GM21447 (cell line): ENCODE results near the gene ABCG2.

Experiments used
- ATAC-seq: cut with Tn5 transposase; IDR thresholded peaks from one replicate; pipeline ENCODE4 v1.9.1; 2021; ENCODE audit not compliant: unreplicated experiment

ABCG2 gene

GRCh38 chr4:88077911-88078524, 80.4 kb downstream of the ABCG2 start:
- ATAC-seq, result no peak

- no peak for ATAC-seq
Observed at GRCh38 chr4:88075336-88075735, 83.1 kb downstream of the ABCG2 start.

GRCh38 chr4:88070031-88070430, 88.4 kb downstream of the ABCG2 start:
- no peak for ATAC-seq

- ATAC-seq, result no peak
Observed at GRCh38 chr4:88064410-88064809, 94.0 kb downstream of the ABCG2 start.

DNA sequence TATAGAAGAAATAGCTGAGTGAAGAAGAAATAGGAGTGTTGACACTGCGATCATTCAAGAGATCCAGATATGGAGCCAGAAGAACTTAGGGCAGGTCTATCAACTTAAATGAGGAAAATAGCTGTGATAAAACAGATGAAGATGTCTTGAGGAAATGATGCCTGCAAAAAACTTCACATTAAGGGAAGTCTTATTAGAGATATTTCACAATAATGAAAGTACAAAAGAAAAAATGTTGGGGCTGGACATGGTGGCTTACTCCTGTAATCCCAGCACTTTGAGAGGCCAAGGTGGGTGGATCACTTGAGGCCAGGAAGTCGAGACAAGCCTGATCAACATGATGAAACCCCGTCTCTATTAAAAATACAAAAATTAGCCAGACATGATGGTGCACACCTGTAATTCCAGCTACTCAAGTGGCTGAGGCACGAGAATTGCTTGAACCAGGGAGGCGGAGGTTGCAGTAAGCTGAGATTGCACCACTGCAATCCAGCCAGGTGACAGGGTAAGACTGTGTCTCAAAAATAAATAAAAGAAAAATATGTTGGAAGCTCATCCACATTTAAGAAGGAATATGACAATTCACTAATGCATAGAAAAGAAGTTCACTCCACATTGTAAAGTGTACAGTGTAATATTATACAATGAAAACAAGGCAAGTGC, 94.7 kb downstream of the ABCG2 start:
- ATAC-seq, result no peak

DNA sequence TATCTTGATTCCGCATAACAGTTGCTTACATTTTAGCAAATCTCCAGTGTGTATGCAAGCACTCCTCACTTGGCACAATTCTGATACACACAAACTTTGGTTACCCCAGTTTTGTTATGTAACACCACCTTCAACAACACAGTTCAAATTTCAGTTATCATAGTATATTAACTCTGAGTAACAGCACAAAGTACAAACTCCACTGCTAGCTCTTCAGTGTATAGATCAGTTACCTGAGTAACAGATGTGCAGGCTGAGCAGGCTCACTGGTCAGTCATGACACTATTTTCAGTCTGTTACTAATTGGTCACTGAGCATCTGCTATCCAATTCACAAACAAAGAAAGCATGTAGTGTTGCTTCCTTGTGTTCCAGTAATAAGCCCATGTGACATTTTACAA, 95.6 kb downstream of the ABCG2 start:
- ATAC-seq, result no peak

- ATAC-seq, result no peak
Observed at GRCh38 chr4:88062311-88062710, 96.1 kb downstream of the ABCG2 start.

DNA sequence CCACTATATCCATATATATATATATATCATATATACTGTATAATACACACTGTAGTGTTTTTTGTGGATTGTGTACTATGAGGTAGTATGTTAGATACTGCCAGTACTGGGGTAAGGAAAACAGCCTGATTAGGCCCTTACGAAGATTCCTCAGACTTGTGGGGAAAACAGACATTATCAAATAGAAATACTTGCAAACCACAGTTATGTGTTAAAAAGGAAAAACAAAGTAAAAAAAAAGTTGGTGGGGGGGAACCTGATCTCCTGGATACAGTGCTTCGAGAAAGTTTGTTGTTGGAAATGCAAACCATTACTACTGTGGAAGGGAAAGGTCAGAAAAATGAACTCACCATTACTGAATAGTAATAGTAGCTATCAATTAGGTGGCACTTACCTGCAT, 98.0 kb downstream of the ABCG2 start:
- ATAC-seq, result no peak

DNA sequence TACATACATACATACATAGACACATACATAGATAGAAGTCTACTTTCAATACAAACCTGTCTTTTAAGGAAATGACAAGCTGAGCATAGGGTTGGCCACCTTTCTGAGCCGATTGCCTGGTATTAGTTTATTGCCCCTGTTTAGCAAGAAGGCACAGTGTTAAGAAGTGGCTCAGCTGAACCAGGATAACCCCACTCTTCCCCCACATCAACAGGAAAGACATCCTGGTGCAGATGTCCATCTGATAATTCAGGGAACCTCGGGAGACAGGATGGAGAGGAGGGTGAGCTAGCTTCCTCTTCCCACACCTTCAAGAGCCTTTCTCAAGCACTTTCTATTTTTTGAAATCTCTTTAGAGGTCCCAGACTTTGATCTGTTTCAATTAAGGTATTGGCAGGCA, 98.7 kb downstream of the ABCG2 start:
- ATAC-seq, result no peak

DNA sequence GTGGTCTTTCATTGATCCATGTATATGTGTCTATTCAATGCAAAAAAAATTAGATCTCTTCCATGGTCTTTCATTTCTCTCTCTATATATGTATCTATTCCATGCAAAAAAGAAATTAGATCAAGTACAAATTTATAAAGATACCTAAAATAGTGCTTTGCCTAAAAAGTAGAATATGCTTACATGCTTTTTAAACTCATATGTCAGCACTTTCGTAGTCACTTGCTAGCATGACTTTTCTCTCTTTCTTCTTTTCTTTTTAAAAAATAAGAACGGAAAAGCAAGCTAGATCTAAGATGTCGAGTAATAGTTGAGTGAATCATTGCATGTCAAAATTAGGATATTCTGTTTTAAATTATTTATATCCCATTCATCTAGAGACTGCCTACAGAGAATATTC, 100.1 kb downstream of the ABCG2 start:
- no peak for ATAC-seq

DNA sequence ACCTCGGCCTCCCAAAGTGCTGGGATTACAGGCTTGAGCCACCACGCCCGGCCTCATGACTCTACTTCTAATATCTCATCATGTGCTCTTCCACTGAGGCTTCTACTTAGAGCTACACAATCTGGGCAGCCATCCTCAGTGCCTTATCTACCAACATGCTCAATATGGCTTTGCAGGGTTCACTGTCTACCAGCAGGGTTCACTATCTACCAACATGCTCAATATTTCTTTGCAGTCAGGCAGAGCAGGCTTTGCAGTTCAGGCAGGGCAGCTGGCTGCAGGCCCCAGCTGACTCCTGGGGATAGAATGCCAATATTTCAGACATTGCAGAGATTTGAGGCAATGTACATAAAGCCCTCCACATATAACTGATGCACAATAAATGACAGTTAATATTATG, 103.5 kb downstream of the ABCG2 start:
- no peak for ATAC-seq

DNA sequence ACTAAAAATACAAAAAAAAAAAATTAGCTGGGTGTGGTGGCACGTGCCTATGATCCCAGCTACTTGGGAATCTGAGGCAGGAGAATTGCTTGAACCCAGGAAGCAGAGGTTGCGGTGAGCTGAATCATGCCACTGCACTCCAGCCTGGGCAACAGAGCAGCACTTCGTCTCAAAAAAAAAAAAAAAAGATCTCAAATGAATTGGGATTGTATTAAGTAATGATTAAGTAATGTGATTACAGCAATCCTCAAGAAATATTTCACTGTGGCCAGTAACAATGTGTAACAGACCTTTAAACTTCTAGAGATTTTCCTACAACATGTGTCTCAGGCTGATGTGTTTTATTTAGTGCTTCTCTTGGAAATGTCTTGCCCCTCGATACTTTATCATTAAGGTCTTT, 104.2 kb downstream of the ABCG2 start:
- no peak for ATAC-seq

DNA sequence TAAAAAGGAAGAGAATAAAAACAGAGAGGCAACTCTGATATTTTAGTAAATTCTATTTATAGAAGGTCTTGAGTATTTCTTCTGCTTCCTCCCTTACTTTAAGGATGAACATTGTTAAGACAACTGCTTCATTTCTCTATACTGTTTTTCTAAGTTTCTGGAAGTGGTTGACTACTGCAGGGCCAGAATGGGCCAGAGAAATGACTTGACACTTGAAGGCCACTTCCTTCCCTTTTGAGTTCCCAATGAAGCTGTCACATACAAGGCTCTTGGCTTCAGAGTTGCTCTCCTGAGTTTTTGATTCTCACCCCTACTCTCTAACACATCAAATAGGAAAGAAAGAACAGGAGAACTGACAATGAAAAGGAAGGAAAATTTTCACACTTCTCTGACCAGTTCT, 113.4 kb downstream of the ABCG2 start:
- ATAC-seq, result no peak

DNA sequence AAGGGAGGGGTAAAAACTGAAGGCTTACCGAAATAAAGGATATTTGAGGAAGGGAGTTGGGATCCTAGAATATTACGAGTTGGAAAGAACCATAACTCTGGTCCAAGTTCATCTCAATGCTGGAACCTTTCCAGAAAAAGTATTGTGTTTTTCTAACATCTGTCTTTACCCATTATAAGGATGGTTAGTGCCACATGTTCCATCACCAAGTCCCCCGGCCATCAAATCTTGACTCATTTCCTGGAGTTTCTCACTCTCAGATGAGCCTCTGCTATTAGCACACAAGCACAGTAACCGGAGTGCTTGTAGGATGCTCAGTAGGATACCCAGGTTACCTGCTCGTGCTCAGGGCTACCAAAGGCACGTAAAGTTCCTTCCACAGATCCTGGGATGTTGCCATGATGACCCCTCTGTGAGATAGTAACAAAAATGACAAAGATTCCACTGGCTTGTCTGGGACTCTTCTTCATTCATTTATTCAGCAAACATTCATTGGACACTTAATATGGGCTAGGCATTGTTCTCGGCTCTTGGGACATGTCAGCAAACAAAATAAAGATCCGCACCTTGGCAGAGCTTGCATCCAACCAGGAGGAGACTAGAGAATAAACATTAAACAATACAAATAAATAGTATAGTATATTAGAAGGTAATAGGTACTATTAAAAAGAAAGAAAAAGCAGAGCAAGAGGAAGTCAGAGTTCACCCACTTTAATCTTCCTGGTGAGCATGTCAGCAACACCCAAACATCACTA, 114.7 kb downstream of the ABCG2 start:
- ATAC-seq, result no peak

DNA sequence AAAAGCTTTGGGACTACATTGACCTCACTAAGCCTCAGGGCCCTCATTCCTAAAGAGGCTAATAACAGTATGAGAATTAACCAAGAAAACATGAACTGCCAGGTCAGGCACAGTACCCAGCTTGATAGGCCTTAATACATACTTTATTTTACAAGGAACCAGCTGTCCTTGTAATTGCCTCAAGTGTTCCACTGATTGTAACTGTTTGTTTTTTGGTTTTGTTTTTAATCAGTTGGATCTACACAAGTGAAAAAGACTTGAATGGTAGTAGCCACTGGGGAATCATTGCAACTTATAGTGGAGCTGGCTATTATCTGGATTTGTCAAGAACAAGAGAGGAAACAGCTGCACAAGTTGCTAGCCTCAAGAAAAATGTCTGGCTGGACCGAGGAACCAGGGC, 115.4 kb downstream of the ABCG2 start:
- no peak for ATAC-seq

- no peak for ATAC-seq
Observed at GRCh38 chr4:88041626-88042025, 116.8 kb downstream of the ABCG2 start.

- ATAC-seq, result no peak
Observed at GRCh38 chr4:88040707-88041106, 117.7 kb downstream of the ABCG2 start.
